MM.1S (cell line): ENCODE measurements around the gene AATK.

Source experiments
- DNase-seq: peaks from one replicate; pipeline ENCODE4 v3.0.0-alpha.2; 2015
- H2AFZ ChIP-seq: fragments of 300-600 bp; sonication (generic); 2 replicates; pipeline ENCODE4 v1.6.0; 2016; ENCODE audit warnings: antibody characterized with exemption, low read length
- H3F3A ChIP-seq: fragments of 300-600 bp; sonication (generic); 2 replicates; pipeline ENCODE4 v1.6.1; 2016; ENCODE audit warnings: mild to moderate bottlenecking, antibody characterized with exemption, low read length, moderate library complexity, mixed read lengths; ENCODE audit not compliant: insufficient read depth
- H3K27ac ChIP-seq: fragments of 300-600 bp; sonication (generic); 2 replicates; pipeline ENCODE4 v1.5.1; 2016; ENCODE audit warnings: mild to moderate bottlenecking, low read length
- H3K27me3 ChIP-seq: fragments of 300-600 bp; sonication (generic); replicated peaks from 2 replicates; pipeline ENCODE4 v1.6.0; 2016; ENCODE audit warnings: low read length; ENCODE audit not compliant: insufficient read depth
- H3K36me3 ChIP-seq: fragments of 300-600 bp; sonication (generic); replicated peaks from 2 replicates; pipeline ENCODE4 v1.6.1; 2016; ENCODE audit warnings: mild to moderate bottlenecking, low read length, mixed read lengths; ENCODE audit not compliant: insufficient read depth
- H3K4me1 ChIP-seq: fragments of 300-600 bp; sonication (generic); 2 replicates; pipeline ENCODE4 v1.6.1; 2016; ENCODE audit warnings: low read length, mixed read lengths
- H3K4me2 ChIP-seq: fragments of 300-600 bp; sonication (generic); 2 replicates; pipeline ENCODE4 v1.6.0; 2016; ENCODE audit warnings: low read depth, low read length
- H3K4me3 ChIP-seq: fragments of 300-600 bp; sonication (generic); 2 replicates; pipeline ENCODE4 v1.5.1; 2016; ENCODE audit warnings: low read length, mixed read lengths
- H3K79me2 ChIP-seq: fragments of 300-600 bp; sonication (generic); 2 replicates; pipeline ENCODE4 v1.6.1; 2016; ENCODE audit warnings: mixed run types, low read length, mixed read lengths
- H3K9ac ChIP-seq: fragments of 300-600 bp; sonication (generic); 2 replicates; pipeline ENCODE4 v1.6.1; 2016; ENCODE audit warnings: low read length, mixed read lengths
- H3K9me2 ChIP-seq: fragments of 300-600 bp; sonication (generic); replicated peaks from 2 replicates; pipeline ENCODE4 v1.6.1; 2016; ENCODE audit warnings: mild to moderate bottlenecking, low read length, mixed read lengths; ENCODE audit not compliant: insufficient read depth
- H3K9me3 ChIP-seq: fragments of 300-600 bp; sonication (generic); replicated peaks from 2 replicates; pipeline ENCODE4 v1.6.1; 2016; ENCODE audit warnings: mild to moderate bottlenecking, low read length, mixed read lengths; ENCODE audit not compliant: insufficient read depth
- H4K20me1 ChIP-seq: fragments of 300-600 bp; sonication (generic); 2 replicates; pipeline ENCODE4 v1.6.1; 2016; ENCODE audit warnings: mild to moderate bottlenecking, low read length, moderate library complexity, mixed read lengths; ENCODE audit not compliant: insufficient read depth
- CTCF ChIP-seq: fragments of 300-600 bp; sonication (generic); IDR thresholded peaks from 2 replicates; pipeline ENCODE4 v1.5.1; 2016; ENCODE audit warnings: antibody characterized with exemption, low read length, mixed read lengths
- EZH2 ChIP-seq: fragments of 300-600 bp; sonication (generic); optimal IDR thresholded peaks from 2 replicates; pipeline ENCODE3; 2017; ENCODE audit warnings: low read depth, mild to moderate bottlenecking, antibody characterized with exemption, low read length, mixed read lengths
- EZH2phosphoT487 ChIP-seq: fragments of 300-600 bp; sonication (generic); IDR thresholded peaks from 2 replicates; pipeline ENCODE4 v1.6.1; 2018; ENCODE audit warnings: antibody characterized with exemption, low read length

The AATK gene

GRCh38 chr17:81137248-81137647 lies 28.8 kb downstream of the AATK start:
- Histone ChIP-seq H2AFZ (no peak overlapping the region), H3K36me3 (no peaks in the 10 kb centered on the region), H4K20me1 (no peaks in the 10 kb centered on the region), H3K9me2 (no peaks in the 10 kb centered on the region), H3K4me3 (no peak overlapping the region), H3K27ac (no peak overlapping the region), H3K79me2 (no peaks in the 10 kb centered on the region), H3K9me3 (no peaks in the 10 kb centered on the region), H3K9ac (no peak overlapping the region), H3F3A (no peaks in the 10 kb centered on the region), H3K4me2 (no peak overlapping the region), H3K4me1 (no peaks in the 10 kb centered on the region), H3K27me3 (peaks cover 77% of the 10 kb centered on the region)
- TF ChIP-seq EZH2phosphoT487 (no peak), EZH2 (no peak), CTCF (no peak)
- DNase-seq = no peak

DNA sequence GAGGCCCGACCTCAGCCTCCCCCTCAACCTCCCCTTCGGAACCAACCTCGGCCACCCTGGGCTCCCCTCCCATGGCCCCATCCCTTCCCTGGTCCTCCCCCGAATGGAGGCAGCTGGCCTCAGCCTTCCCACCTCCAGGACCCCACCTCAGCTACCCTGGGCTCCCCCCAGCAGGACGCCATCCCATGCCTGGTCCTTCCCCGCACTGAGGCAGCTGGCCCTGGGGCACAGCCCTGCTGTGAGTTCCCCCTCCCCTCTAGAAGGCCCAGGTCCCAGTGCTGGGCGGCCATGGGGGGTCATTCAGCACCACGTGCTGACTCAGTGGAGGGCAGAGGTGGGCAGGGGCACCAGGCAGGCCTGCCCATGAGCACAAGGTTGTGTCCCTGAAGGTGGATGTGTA lies 29.7 kb downstream of the AATK start:
- no peak for DNase-seq
- Histone ChIP-seq H2AFZ (no peak overlapping the region), H3F3A (no peaks in the 10 kb centered on the region), H3K9me3 (no peaks in the 10 kb centered on the region), H3K27ac (no peak overlapping the region), H4K20me1 (no peaks in the 10 kb centered on the region), H3K79me2 (no peaks in the 10 kb centered on the region), H3K27me3 (peaks cover 77% of the 10 kb centered on the region), H3K36me3 (no peaks in the 10 kb centered on the region), H3K9me2 (no peaks in the 10 kb centered on the region), H3K9ac (no peak overlapping the region), H3K4me3 (no peak overlapping the region), H3K4me2 (no peak overlapping the region), H3K4me1 (no peaks in the 10 kb centered on the region)
- TF ChIP-seq EZH2phosphoT487 (no peak), EZH2 (no peak), CTCF (no peak)

DNA sequence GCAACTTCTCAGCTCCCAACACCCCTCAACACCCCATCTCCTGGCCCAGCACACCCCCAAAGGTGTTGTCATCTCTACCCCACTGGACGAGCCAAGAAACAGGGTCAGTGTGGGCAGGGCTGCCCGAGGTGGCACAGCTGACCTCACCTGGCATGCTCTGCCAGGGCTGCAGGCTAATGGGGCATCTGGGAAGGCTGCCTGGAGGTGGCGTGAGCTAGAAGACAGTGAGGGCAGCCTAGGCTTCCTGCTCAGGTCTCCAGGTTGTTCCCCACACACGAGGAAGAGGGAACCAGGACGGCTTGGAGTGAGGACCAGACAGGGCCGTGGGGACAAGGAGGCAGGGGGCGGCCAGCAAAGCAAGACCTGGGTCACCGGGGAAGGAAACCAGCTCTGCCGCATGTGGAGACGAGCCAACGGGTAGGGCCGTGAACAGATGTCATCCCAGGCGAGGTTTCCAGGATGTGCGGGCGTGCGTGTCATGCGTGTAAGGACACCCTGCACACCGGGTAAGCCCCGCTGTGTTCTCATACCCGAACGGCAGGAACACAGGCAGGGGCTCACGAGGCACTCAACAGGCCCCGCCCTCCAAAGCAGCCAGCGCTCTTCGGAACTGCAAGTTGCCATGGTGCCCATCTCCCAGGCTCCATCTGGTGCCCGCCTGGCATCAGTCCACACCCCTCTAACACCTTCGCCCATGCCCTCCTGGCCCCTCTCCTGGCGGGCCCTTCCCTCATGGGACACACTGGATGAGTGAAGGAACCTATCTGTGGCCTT lies 30.3 kb downstream of the AATK start:
- H3K9me3 ChIP-seq = no peaks in the 10 kb centered on the region
- no peak overlapping the region for H2AFZ ChIP-seq
- H3K4me2 ChIP-seq = no peak overlapping the region
- no peaks in the 10 kb centered on the region for H4K20me1 ChIP-seq
- H3K4me3 ChIP-seq = no peak overlapping the region
- no peaks in the 10 kb centered on the region for H3K36me3 ChIP-seq
- H3K4me1 ChIP-seq = no peaks in the 10 kb centered on the region
- H3F3A ChIP-seq = no peaks in the 10 kb centered on the region
- no peak overlapping the region for H3K27ac ChIP-seq
- H3K27me3 ChIP-seq = peaks cover 77% of the 10 kb centered on the region
- DNase-seq = no peak
- H3K9ac ChIP-seq = no peak overlapping the region
- TF ChIP-seq CTCF = no peak
- TF ChIP-seq EZH2phosphoT487 = no peak
- TF ChIP-seq EZH2 = no peak
- H3K9me2 ChIP-seq = no peaks in the 10 kb centered on the region
- H3K79me2 ChIP-seq = no peaks in the 10 kb centered on the region
